ENCODE results near the gene INAFM2.

The INAFM2 gene

GRCh38 chr15:40307421-40308211, 15.9 kb upstream of the INAFM2 start, which contains the start of gene PLCB2:
Gene PLCB2 (minus strand): TSS chr15:40307935. CDS start chr15:40307672, 263 bp downstream.
- DNase-seq = peak; percentile 57 to 84 (median 74)

- DNase-seq = no peak
Measured at GRCh38 chr15:40309344-40309862, 14.1 kb upstream of the INAFM2 start.

GRCh38 chr15:40310001-40310959, 13.2 kb upstream of the INAFM2 start:
- DNase-seq = peak; percentile 11 to 57 (median 42)

GRCh38 chr15:40310993-40311392, 12.5 kb upstream of the INAFM2 start:
- no peak for DNase-seq

- no peak for DNase-seq
Measured at GRCh38 chr15:40312370-40313158, 10.9 kb upstream of the INAFM2 start.

GRCh38 chr15:40313531-40314398, 9.7 kb upstream of the INAFM2 start:
- DNase-seq = peak in 5 of 6 experiments; percentile 6 to 62 (median 30)

GRCh38 chr15:40314723-40315276, 8.7 kb upstream of the INAFM2 start:
- DNase-seq = no peak

- DNase-seq = no peak
Measured at GRCh38 chr15:40316931-40317330, 6.6 kb upstream of the INAFM2 start.

GRCh38 chr15:40317580-40317979, 5.9 kb upstream of the INAFM2 start:
- no peak for DNase-seq

GRCh38 chr15:40320409-40320808, 3.1 kb upstream of the INAFM2 start:
- DNase-seq = no peak

- peak; percentile 21 to 76 (median 50) for DNase-seq
Measured at GRCh38 chr15:40320931-40321371, 2.5 kb upstream of the INAFM2 start.

- DNase-seq = peak in 1 of 6 experiments; percentile 22
Measured at GRCh38 chr15:40322531-40323238, 807 bp upstream of the INAFM2 start.

GRCh38 chr15:40323953-40324937, 753 bp downstream of the INAFM2 start:
- DNase-seq = peak; percentile 9 to 31 (median 22)

GRCh38 chr15:40325188-40325587, 1.7 kb downstream of the INAFM2 start:
- no peak for DNase-seq

GRCh38 chr15:40325700-40326099, 2.2 kb downstream of the INAFM2 start:
- DNase-seq = no peak

- no peak for DNase-seq
Measured at GRCh38 chr15:40327457-40327856, 4.0 kb downstream of the INAFM2 start.

GRCh38 chr15:40328176-40328575, 4.7 kb downstream of the INAFM2 start:
- no peak for DNase-seq

- no peak for DNase-seq
Measured at GRCh38 chr15:40328751-40329150, 5.3 kb downstream of the INAFM2 start.

- no peak for DNase-seq
Measured at GRCh38 chr15:40329804-40330203, 6.3 kb downstream of the INAFM2 start.

All from stimulated activated naive CD4-positive, alpha-beta T cell (primary cell).